GM12891 (cell line): Measurements from ENCODE around the gene TFPI.

ENCODE experiments used
- POLR2A ChIP-seq: IDR thresholded peaks from 2 replicates; pipeline ENCODE4 v1.6.1; 2011; ENCODE audit warnings: low read depth, low read length, control low read depth
- POLR2AphosphoS5 ChIP-seq: IDR thresholded peaks from 2 replicates; pipeline ENCODE4 v1.6.1; 2011; ENCODE audit warnings: low read depth, low read length, control low read depth
- POU2F2 ChIP-seq: IDR thresholded peaks from 2 replicates; pipeline ENCODE4 v1.6.1; 2011; ENCODE audit warnings: low read depth, mild to moderate bottlenecking, control low read depth, low read length, moderate library complexity
- SPI1 ChIP-seq: IDR thresholded peaks from 2 replicates; pipeline ENCODE4 v1.6.1; 2011; ENCODE audit warnings: low read depth, low read length, control low read depth
- TAF1 ChIP-seq: IDR thresholded peaks from 2 replicates; pipeline ENCODE4 v1.6.1; 2011; ENCODE audit warnings: low read depth, low read length, control low read depth

DNA sequence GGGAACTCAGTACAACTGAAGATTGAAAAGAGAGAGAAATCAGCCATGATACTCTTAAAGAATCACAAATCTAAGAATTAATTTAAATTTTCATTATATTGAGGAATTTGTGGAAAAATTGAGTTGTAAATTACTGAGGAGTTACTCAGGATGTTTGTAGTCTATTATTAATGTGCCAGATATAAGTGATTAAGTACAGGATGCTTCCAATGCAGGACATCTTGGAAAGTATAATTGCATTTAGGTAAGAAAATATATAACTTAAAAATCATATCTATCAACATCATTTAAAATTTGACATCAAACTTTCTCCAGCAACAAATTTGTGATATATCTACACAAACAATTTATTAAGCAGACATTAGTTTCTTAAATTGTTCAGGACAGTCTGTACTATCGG lies 107.5 kb downstream of the TFPI start:
- TF ChIP-seq POLR2A (no peak), POLR2AphosphoS5 (no peak), POU2F2 (no peak), TAF1 (no peak), SPI1 (no peak)
